Measurements from ENCODE around the gene HSP90AB1. TPM values are rescaled to one million over a fixed set of nuclear protein-coding genes. Genes with fewer than 3 reads are reported as not detected.

The HSP90AB1 gene
- total RNA-seq, 1 donor from 2014 or later = 508 TPM

DNA sequence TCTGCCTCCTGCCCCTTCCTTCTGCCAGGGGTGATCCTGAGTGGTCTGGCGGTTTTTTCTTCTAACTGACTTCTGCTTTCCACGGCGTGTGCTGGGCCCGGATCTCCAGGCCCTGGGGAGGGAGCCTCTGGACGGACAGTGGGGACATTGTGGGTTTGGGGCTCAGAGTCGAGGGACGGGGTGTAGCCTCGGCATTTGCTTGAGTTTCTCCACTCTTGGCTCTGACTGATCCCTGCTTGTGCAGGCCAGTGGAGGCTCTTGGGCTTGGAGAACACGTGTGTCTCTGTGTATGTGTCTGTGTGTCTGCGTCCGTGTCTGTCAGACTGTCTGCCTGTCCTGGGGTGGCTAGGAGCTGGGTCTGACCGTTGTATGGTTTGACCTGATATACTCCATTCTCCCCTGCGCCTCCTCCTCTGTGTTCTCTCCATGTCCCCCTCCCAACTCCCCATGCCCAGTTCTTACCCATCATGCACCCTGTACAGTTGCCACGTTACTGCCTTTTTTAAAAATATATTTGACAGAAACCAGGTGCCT, 13.3 kb upstream of the HSP90AB1 start:
- H3K27me3 Mint-ChIP-seq (ENCODE audit: low read depth) = no peaks in the 10 kb centered on the region
- peak overlapping the region; percentile 96 for H3K27ac Mint-ChIP-seq (ENCODE audit: unreplicated experiment)
- peak; percentile 68 for DNase-seq (ENCODE audit: low spot score)
- H3K4me3 Mint-ChIP-seq (ENCODE audit: unreplicated experiment) = no peak overlapping the region
- TF ChIP-seq, protein P1, sequence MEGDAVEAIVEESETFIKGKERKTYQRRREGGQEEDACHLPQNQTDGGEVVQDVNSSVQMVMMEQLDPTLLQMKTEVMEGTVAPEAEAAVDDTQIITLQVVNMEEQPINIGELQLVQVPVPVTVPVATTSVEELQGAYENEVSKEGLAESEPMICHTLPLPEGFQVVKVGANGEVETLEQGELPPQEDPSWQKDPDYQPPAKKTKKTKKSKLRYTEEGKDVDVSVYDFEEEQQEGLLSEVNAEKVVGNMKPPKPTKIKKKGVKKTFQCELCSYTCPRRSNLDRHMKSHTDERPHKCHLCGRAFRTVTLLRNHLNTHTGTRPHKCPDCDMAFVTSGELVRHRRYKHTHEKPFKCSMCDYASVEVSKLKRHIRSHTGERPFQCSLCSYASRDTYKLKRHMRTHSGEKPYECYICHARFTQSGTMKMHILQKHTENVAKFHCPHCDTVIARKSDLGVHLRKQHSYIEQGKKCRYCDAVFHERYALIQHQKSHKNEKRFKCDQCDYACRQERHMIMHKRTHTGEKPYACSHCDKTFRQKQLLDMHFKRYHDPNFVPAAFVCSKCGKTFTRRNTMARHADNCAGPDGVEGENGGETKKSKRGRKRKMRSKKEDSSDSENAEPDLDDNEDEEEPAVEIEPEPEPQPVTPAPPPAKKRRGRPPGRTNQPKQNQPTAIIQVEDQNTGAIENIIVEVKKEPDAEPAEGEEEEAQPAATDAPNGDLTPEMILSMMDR (IDR thresholded peaks at IDR 0.05) = no peak
- no peaks in the 10 kb centered on the region for H3K9me3 Mint-ChIP-seq (ENCODE audit: low read depth)
- H3K36me3 Mint-ChIP-seq (ENCODE audit: low read depth) = peaks cover 25% of the 10 kb centered on the region
- H3K4me1 Mint-ChIP-seq (ENCODE audit: low read depth) = peaks cover 74% of the 10 kb centered on the region

- Mint-ChIP-seq H3K4me1 (ENCODE audit: low read depth) (peaks cover 69% of the 10 kb centered on the region), H3K27ac (ENCODE audit: unreplicated experiment) (peak overlapping the region; percentile 96), H3K27me3 (ENCODE audit: low read depth) (no peaks in the 10 kb centered on the region), H3K9me3 (ENCODE audit: low read depth) (no peaks in the 10 kb centered on the region), H3K36me3 (ENCODE audit: low read depth) (peaks cover 22% of the 10 kb centered on the region), H3K4me3 (ENCODE audit: unreplicated experiment) (no peak overlapping the region)
- TF ChIP-seq, protein P1 (IDR thresholded peaks at IDR 0.05) = peak; percentile 78
- peak; percentile 81 for DNase-seq (ENCODE audit: low spot score)
Measured at GRCh38 chr6:44234101-44235025, 12.5 kb upstream of the HSP90AB1 start.

DNA sequence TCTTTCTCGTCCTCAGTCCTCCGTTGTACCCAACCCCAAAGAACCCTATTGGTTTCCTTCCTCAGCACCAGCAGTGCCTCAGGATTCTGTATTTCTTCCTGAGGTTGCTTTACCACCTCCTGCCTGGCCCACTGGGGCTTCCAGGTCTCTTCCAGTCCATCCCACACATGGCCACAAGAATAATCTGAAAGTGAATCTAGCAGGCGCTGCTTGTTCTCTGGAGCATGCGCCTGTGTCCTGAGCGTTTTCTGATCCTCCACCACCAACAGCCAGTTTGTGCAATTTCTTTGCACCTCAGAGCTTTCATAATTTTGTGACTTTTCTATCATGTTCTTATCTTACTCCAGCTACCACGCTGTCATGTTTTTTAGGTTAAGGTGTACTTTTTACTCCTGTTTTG, 11.6 kb upstream of the HSP90AB1 start:
- TF ChIP-seq, protein P1 (IDR thresholded peaks at IDR 0.05) = no peak

DNA sequence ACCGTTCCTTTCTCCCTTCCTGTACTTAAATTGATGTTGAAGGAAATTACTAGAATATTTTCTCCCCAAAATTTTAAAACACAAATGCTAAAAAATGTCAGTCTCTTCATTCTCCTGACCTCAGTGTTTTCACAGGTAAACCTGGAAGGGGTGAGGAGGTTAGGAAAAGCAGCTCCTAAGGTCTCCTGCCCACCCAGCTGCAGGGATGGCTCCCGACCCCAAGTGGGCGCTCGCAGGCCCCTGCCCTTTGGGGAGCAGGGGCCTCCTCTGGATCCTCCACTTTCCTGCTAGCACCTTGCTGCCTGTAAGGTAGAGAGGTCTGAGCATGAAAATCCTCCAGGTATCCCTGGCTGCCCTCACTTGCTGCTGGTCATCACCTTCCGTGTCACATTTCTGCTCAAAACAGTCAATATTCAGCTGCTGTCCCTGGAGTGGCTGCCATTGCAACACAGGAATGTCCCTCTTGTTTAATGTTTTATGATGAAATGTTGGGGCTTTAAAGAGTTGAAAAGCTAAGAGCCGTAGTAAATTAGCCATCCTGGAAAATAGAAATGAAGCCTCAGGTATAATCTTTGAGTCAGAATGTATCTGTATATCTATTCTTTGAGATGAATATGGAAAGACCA, 10.9 kb upstream of the HSP90AB1 start:
- Mint-ChIP-seq H3K9me3 (ENCODE audit: low read depth) (no peaks in the 10 kb centered on the region), H3K36me3 (ENCODE audit: low read depth) (peaks cover 16% of the 10 kb centered on the region), H3K27ac (ENCODE audit: unreplicated experiment) (peak overlapping the region; percentile 57), H3K4me1 (ENCODE audit: low read depth) (peaks cover 64% of the 10 kb centered on the region), H3K27me3 (ENCODE audit: low read depth) (no peaks in the 10 kb centered on the region), H3K4me3 (ENCODE audit: unreplicated experiment) (no peak overlapping the region)
- peak; percentile 36 for DNase-seq (ENCODE audit: low spot score)
- TF ChIP-seq, protein P1 (IDR thresholded peaks at IDR 0.05) = no peak

More for the DNA sequence above, 11.6 kb upstream of the HSP90AB1 start:
- Mint-ChIP-seq H3K4me3 (ENCODE audit: unreplicated experiment) (no peak overlapping the region), H3K4me1 (ENCODE audit: low read depth) (peaks cover 68% of the 10 kb centered on the region), H3K27ac (ENCODE audit: unreplicated experiment) (peak overlapping the region; percentile 96), H3K36me3 (ENCODE audit: low read depth) (peaks cover 20% of the 10 kb centered on the region), H3K27me3 (ENCODE audit: low read depth) (no peaks in the 10 kb centered on the region), H3K9me3 (ENCODE audit: low read depth) (no peaks in the 10 kb centered on the region)
- peak; percentile 12 for DNase-seq (ENCODE audit: low spot score)
